Measurements from ENCODE around the gene CDK5RAP2.

DNA sequence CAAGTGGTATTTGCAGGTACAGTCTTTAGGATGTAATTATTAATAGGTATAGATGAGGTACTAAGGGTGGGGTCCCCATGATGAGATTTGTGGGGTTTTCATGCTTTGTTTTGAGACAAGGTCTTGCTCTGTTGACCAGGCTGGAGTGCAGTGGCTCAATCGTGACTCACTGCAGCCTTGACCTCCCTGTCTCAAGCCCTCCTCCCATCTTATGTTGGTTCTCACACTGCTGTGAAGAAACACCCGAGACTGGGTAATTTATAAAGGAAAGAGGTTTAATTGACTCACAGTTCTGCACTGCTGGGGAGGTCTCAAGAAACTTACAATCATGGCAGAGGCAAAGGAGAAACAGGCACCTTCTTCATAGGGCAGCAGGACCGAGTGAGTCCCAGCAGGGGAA lies 217.5 kb downstream of the CDK5RAP2 start:
- TF ChIP-seq, protein P1, sequence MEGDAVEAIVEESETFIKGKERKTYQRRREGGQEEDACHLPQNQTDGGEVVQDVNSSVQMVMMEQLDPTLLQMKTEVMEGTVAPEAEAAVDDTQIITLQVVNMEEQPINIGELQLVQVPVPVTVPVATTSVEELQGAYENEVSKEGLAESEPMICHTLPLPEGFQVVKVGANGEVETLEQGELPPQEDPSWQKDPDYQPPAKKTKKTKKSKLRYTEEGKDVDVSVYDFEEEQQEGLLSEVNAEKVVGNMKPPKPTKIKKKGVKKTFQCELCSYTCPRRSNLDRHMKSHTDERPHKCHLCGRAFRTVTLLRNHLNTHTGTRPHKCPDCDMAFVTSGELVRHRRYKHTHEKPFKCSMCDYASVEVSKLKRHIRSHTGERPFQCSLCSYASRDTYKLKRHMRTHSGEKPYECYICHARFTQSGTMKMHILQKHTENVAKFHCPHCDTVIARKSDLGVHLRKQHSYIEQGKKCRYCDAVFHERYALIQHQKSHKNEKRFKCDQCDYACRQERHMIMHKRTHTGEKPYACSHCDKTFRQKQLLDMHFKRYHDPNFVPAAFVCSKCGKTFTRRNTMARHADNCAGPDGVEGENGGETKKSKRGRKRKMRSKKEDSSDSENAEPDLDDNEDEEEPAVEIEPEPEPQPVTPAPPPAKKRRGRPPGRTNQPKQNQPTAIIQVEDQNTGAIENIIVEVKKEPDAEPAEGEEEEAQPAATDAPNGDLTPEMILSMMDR (IDR thresholded peaks at IDR 0.05): no peak
- TF ChIP-seq POLR2A (IDR thresholded peaks at IDR 0.05): no peak

All from Peyer's patch (tissue), 4 donors.